ENCODE results near the gene UFC1. TPM values are rescaled to one million over a fixed set of nuclear protein-coding genes. Genes with fewer than 3 reads are reported as not detected.

UFC1 gene
- total RNA-seq, 1 experiment from 2014 or later, result 127 TPM

GRCh38 chr1:161122967-161123366, 30.8 kb upstream of the UFC1 start:
- ATAC-seq, result no peak
- in situ Hi-C loops (cut with HindIII; ENCODE audit: low pct_unique_long_range_greater_than_20kb, low sequenced_read_pairs), result no loop called here
- no TSS peak for BruUV-seq (replicated peaks)

GRCh38 chr1:161127649-161128048, 26.1 kb upstream of the UFC1 start:
- Histone ChIP-seq H3K9me3 (ENCODE audit: control insufficient read depth, insufficient read depth, low read depth, low read length) (no peaks in the 10 kb centered on the region), H3K4me1 (ENCODE audit: control insufficient read depth, insufficient read depth, low read length) (peaks cover 14% of the 10 kb centered on the region), H3K27me3 (ENCODE audit: control insufficient read depth, insufficient read depth, low read length) (no peaks in the 10 kb centered on the region), H3K4me3 (ENCODE audit: low read depth in 2 of 2, low read length in 2 of 2) (no peak overlapping the region), H3K27ac (ENCODE audit: low read length) (no peak overlapping the region), H3K36me3 (ENCODE audit: control insufficient read depth, insufficient read depth, low read length) (peaks cover 19% of the 10 kb centered on the region)
- ATAC-seq (no peak), DNase-seq (ENCODE audit: low read depth, low spot score) (no peak)
- CTCF ChIA-PET, result interaction anchor here (0.6 kb wide), 1 partner anchor 38 kb away, joined by 3 read pairs; the partner anchor contains the start of gene NECTIN4
- BruUV-seq (replicated peaks), result no TSS peak
- POLR2A ChIA-PET, result no interaction called here
- intact Hi-C loops (cut with micrococcal nuclease; ENCODE audit: unreplicated experiment) (no loop called here), in situ Hi-C loops (cut with HindIII; ENCODE audit: low pct_unique_long_range_greater_than_20kb, low sequenced_read_pairs) (no loop called here)
- TF ChIP-seq REST (IDR thresholded peaks at IDR 0.05; ENCODE audit: insufficient read depth in 1 of 2, low read depth in 2 of 2, low read length in 1 of 2) (no peak), CTCF (IDR thresholded peaks at IDR 0.05) (no peak), POLR2AphosphoS5 (IDR thresholded peaks at IDR 0.05; ENCODE audit: low read depth, low read length) (no peak), TCF7L2 (IDR thresholded peaks at IDR 0.05; ENCODE audit: low read depth, low read length) (no peak), SIN3A (IDR thresholded peaks at IDR 0.05; ENCODE audit: borderline replicate concordance, insufficient read depth, low read depth, low read length) (no peak)

More at GRCh38 chr1:161122967-161123366, 30.8 kb upstream of the UFC1 start:
- ChIA-PET CTCF (no interaction called here), POLR2A (no interaction called here)
- H3K27me3 ChIP-seq (ENCODE audit: control insufficient read depth, insufficient read depth, low read length), result no peaks in the 10 kb centered on the region
- intact Hi-C loops (cut with micrococcal nuclease; ENCODE audit: unreplicated experiment), result no loop called here
- H3K36me3 ChIP-seq (ENCODE audit: control insufficient read depth, insufficient read depth, low read length), result peaks cover 21% of the 10 kb centered on the region
- no peak overlapping the region for H3K4me3 ChIP-seq (ENCODE audit: low read depth in 2 of 2, low read length in 2 of 2)
- H3K9me3 ChIP-seq (ENCODE audit: control insufficient read depth, insufficient read depth, low read depth, low read length), result no peaks in the 10 kb centered on the region
- H3K4me1 ChIP-seq (ENCODE audit: control insufficient read depth, insufficient read depth, low read length), result peaks cover 18% of the 10 kb centered on the region
- TF ChIP-seq REST (IDR thresholded peaks at IDR 0.05; ENCODE audit: insufficient read depth in 1 of 2, low read depth in 2 of 2, low read length in 1 of 2) (no peak), TCF7L2 (IDR thresholded peaks at IDR 0.05; ENCODE audit: low read depth, low read length) (no peak), SIN3A (IDR thresholded peaks at IDR 0.05; ENCODE audit: borderline replicate concordance, insufficient read depth, low read depth, low read length) (no peak), CTCF (IDR thresholded peaks at IDR 0.05) (no peak), POLR2AphosphoS5 (IDR thresholded peaks at IDR 0.05; ENCODE audit: low read depth, low read length) (no peak)
- no peak for DNase-seq (ENCODE audit: low read depth, low spot score)
- no peak overlapping the region for H3K27ac ChIP-seq (ENCODE audit: low read length)
